ENCODE results near the gene RBM23. TPM values are rescaled to one million over a fixed set of nuclear protein-coding genes. Genes with fewer than 3 reads are reported as not detected.

Gene RBM23
- polyA plus RNA-seq, 4 donors, result 111 to 151 (median 129) TPM

DNA sequence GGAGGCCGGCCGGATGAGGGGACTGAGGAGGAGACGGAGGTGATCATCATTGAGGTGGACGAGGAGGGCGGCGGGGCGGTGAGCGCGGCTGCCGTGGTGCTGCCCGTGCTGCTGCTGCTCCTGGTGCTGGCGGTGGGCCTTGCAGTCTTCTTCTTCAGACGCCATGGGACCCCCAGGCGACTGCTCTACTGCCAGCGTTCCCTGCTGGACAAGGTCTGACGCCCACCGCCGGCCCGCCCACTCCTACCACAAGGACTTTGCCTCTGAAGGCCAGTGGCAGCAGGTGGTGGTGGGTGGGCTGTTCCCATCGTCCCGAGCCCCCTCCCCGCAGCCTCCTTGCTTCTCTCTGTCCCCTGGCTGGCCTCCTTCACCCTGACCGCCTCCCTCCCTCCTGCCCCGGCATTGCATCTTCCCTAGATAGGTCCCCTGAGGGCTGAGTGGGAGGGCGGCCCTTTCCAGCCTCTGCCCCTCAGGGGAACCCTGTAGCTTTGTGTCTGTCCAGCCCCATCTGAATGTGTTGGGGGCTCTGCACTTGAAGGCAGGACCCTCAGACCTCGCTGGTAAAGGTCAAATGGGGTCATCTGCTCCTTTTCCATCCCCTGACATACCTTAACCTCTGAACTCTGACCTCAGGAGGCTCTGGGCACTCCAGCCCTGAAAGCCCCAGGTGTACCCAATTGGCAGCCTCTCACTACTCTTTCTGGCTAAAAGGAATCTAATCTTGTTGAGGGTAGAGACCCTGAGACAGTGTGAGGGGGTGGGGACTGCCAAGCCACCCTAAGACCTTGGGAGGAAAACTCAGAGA lies 72.9 kb downstream of the RBM23 start:
- DNase-seq (ENCODE audit: low read depth in 4 of 4, low spot score in 2 of 4), result no peak

DNA sequence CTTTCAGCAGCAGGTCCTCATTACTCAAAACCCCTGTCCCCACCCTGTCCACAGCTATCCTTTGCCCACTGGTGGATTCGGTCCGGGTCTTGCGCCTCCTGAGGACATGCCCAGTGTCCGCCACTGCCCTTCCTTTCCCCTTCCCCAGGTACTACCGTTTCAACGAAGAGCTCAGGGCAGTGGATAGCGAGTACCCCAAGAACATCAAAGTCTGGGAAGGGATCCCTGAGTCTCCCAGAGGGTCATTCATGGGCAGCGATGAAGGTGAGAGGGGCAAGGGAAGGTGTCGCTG lies 73.9 kb downstream of the RBM23 start:
- no peak for DNase-seq (ENCODE audit: low read depth in 4 of 4, low spot score in 2 of 4)

- no peak for DNase-seq (ENCODE audit: low read depth in 4 of 4, low spot score in 2 of 4)
Measured at GRCh38 chr14:22844221-22845102, 74.5 kb downstream of the RBM23 start.

Other genes starting within 250 kb of the RBM23 start
- gene OXA1L, start 152.5 kb downstream of the RBM23 start, polyA plus RNA-seq (ENCODE audit: insufficient read length in 4 of 4), result 100 to 1,000 TPM; 121 to 142 (median 137) TPM
- 100 to 1,000 TPM in 1 of 4 donors, 10 to 100 TPM in 3; 77.6 to 141 (median 91.2) TPM for gene SLC7A7, start 103.7 kb downstream of the RBM23 start, polyA plus RNA-seq (ENCODE audit: insufficient read length in 4 of 4)
- gene MRPL52, start 89.3 kb downstream of the RBM23 start, polyA plus RNA-seq (ENCODE audit: insufficient read length in 4 of 4), result 100 to 1,000 TPM in 2 of 4 donors, 10 to 100 TPM in 2; 67.2 to 105 (median 97.4) TPM
- 100 to 1,000 TPM; 127 to 186 (median 161) TPM for gene MMP14, start 82.6 kb downstream of the RBM23 start, polyA plus RNA-seq (ENCODE audit: insufficient read length in 4 of 4)
- gene LRP10, start 47.4 kb downstream of the RBM23 start, polyA plus RNA-seq (ENCODE audit: insufficient read length in 4 of 4), result 100 to 1,000 TPM in 1 of 4 donors, 10 to 100 TPM in 3; 81.1 to 100 (median 87.9) TPM
- gene REM2, start 35.9 kb downstream of the RBM23 start, polyA plus RNA-seq (ENCODE audit: insufficient read length in 4 of 4), result 1 to 10 TPM; 1.3 to 2.3 (median 1.9) TPM
- gene PRMT5, start 10.2 kb upstream of the RBM23 start, polyA plus RNA-seq (ENCODE audit: insufficient read length in 4 of 4), result 100 to 1,000 TPM; 149 to 160 (median 152) TPM
- gene HAUS4, start 37.9 kb upstream of the RBM23 start, polyA plus RNA-seq (ENCODE audit: insufficient read length in 4 of 4), result 10 to 100 TPM; 57.6 to 67.2 (median 58.9) TPM
- 100 to 1,000 TPM in 2 of 4 donors, 10 to 100 TPM in 2; 75.1 to 106 (median 89.7) TPM for gene AJUBA, start 63.4 kb upstream of the RBM23 start, polyA plus RNA-seq (ENCODE audit: insufficient read length in 4 of 4)
- gene C14orf93, start 91.0 kb upstream of the RBM23 start, polyA plus RNA-seq (ENCODE audit: insufficient read length in 4 of 4), result 10 to 100 TPM; 18.8 to 25.3 (median 23.3) TPM
- 100 to 1,000 TPM; 204 to 277 (median 233) TPM for gene PSMB5, start 115.8 kb upstream of the RBM23 start, polyA plus RNA-seq (ENCODE audit: insufficient read length in 4 of 4)
- not detected for gene PSMB11, start 123.1 kb upstream of the RBM23 start, polyA plus RNA-seq (ENCODE audit: insufficient read length in 4 of 4)
- gene CDH24, start 138.4 kb upstream of the RBM23 start, polyA plus RNA-seq (ENCODE audit: insufficient read length in 4 of 4), result 10 to 100 TPM; 13.1 to 46.0 (median 27.1) TPM
- gene ACIN1, start 176.0 kb upstream of the RBM23 start, polyA plus RNA-seq (ENCODE audit: insufficient read length in 4 of 4), result 100 to 1,000 TPM; 172 to 364 (median 273) TPM
- gene C14orf119, start 176.4 kb upstream of the RBM23 start, polyA plus RNA-seq (ENCODE audit: insufficient read length in 4 of 4), result 10 to 100 TPM; 67.4 to 95.9 (median 73.9) TPM
- under 1 TPM in 2 of 4 donors, not detected in 2; 0.05 TPM for gene CIROP, start 185.8 kb upstream of the RBM23 start, polyA plus RNA-seq (ENCODE audit: insufficient read length in 4 of 4)
- gene CEBPE, start 200.1 kb upstream of the RBM23 start, polyA plus RNA-seq (ENCODE audit: insufficient read length in 4 of 4), result under 1 TPM in 3 of 4 donors, not detected in 1; 0.11 to 0.26 (median 0.14) TPM